Limb (tissue), 2 donors: ENCODE measurements around the gene RTN4IP1.
"Not testable (repeated sequence)": the region's sequence is repeated elsewhere in the genome, so short reads cannot be mapped to it uniquely, and the experiment has no call there.

Experiments used
- DNase-seq, 2 donors: peaks; one replicate each; pipeline ENCODE4 v3.0.0-alpha.2; 2016; ENCODE audit errors: extremely low spot score in 2 of 2

Gene RTN4IP1

GRCh38 chr6:106581468-106581867 lies 47.8 kb downstream of the RTN4IP1 start:
- DNase-seq, result no peak

GRCh38 chr6:106579281-106579680 lies 50.0 kb downstream of the RTN4IP1 start:
- DNase-seq, result no peak

DNA sequence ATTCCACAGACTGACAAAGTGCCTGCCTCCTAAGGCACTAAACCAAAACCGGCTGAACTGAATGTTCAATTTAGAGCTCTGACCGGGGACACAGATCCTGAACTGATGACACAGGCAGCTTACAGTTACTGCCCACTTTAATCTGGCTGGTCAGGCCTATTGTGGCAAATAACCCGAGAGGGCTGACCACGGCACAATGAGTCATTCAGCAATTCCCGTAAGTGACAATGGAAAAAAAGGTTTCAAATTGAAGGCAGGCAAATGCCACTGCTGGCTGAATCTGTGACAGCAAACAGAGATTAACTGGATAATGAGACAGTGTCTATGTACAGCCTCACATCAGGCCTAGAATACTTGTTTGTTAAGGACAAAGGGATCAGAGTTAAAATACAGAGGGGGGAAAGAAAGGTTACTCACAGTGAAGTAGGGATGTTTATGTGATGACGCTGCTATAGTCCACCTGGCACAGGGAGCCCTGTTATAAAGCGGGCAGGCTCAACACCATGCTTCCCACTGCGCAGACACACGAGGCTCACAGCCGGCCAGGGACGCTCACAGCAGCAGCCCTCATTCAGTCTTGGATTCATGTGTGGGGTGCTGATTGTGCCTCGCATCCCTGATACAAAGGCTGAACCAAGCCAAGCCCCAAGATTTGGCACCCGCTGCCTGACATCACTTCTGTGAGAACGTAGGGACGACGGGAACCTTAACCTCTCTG lies 54.4 kb downstream of the RTN4IP1 start:
- no peak for DNase-seq

- no peak for DNase-seq
Observed at GRCh38 chr6:106572875-106573585, 56.3 kb downstream of the RTN4IP1 start.

GRCh38 chr6:106572436-106572835 lies 56.9 kb downstream of the RTN4IP1 start:
- no peak for DNase-seq

DNA sequence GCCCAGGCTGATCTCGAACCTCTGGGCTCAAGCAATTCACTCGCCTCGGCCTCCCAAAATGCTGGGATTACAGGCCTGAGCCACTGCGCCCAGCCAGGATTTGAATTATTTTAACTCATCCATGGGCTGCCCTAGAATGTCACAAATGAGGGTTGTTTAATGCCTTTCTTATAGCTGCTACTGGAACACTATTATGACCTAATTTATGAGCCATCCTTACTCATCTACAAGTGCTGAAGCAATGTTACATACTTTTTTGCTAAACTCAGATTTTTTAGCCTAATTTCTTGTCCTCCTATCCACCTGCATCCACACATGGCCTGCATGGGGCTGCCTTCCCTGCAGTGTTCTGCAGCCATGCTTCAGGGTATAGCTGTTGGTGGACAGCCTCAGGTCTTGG lies 59.9 kb downstream of the RTN4IP1 start:
- DNase-seq, result no peak

GRCh38 chr6:106568530-106568929 lies 60.8 kb downstream of the RTN4IP1 start:
- no peak for DNase-seq

GRCh38 chr6:106564476-106564875 lies 64.8 kb downstream of the RTN4IP1 start:
- no peak for DNase-seq

GRCh38 chr6:106563614-106564013 lies 65.7 kb downstream of the RTN4IP1 start:
- no peak for DNase-seq

GRCh38 chr6:106561686-106562405 lies 67.5 kb downstream of the RTN4IP1 start:
- DNase-seq, result no peak

DNA sequence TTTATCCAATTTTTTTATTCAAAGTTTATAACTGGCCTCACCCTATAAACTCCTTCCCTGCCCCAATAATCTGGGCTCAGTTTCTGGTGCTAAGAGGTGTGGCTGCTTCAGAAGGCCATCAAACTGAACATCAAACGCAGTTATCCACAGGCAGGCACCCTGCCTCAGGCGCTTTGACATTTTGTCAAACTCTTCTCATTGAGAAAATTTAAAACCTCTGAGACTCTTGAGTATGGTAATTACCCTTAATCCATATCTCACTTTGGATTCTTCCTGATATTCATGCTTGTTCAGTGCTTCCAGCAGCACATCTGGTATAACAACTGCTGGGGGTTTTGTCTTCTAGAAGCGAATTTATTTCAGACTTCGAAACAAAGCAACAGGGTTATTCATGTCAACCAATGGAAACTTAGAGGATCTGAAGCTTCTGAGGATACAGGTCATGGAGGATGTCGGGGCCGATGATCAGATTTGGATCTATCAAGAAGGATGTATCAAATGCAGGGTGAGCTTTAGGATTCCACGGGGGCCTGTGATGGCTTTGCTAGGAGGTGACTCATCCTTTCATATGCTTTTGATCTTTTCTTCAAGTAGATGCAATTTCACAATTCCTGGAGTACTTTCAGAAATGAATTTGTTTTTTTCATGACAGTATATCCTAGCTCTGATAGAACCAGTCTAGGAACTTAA lies 68.2 kb downstream of the RTN4IP1 start:
- no peak for DNase-seq

GRCh38 chr6:106559659-106560058 lies 69.6 kb downstream of the RTN4IP1 start:
- not testable (repeated sequence) for DNase-seq

DNA sequence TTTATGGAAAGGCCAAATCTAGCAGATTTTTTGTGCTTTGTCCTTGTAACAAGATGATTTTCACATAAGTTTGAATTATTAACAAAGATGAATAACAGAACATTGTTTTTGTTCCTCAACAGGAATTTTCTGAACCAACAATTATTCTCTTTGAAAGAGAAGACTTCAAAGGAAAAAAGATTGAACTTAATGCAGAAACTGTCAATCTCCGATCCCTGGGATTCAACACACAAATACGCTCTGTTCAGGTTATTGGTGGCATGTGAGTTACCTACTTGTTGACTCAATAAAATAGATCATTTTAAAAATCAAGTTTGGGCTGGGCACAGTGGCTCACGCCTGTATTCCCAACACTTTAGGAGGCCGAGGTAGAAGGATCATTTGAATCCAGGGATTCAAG lies 70.9 kb downstream of the RTN4IP1 start:
- DNase-seq, result no peak

DNA sequence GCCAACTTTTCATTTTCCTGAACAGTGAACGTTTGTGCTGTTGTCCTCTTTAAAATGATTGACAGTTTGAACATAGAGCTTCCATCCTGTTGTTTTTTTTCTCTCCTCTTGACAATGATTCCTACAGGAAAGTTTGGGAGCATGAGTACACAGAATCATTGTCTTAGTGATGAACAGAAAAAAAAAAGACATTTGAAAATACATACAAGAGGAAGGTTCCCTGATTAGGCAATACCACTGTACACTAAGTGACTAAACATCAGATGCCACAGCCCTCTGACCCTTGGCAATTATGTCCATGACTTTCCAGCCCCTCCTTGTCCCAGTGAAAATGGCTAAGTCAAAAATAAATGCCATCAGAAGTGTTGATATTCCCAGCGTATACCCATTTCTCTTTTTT lies 71.5 kb downstream of the RTN4IP1 start:
- DNase-seq, result no peak

- no peak for DNase-seq
Observed at GRCh38 chr6:106556368-106556960, 72.8 kb downstream of the RTN4IP1 start.

DNA sequence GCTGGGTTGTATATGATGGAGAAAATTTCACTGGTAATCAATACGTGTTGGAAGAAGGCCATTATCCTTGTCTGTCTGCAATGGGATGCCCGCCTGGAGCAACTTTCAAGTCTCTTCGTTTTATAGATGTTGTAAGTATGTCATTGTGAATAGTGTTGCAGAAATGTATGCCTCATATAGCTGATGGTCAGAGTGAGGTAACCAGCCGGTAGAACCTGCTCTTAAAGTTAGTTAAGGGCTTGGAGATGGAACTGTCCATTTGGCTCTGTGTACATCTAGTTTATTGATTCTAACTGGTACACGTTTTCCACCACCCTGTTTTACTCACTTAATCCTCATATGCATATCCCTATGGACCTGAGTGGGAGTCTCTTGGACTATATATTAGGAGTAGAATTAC lies 73.5 kb downstream of the RTN4IP1 start:
- no peak for DNase-seq

GRCh38 chr6:106553440-106553839 lies 75.9 kb downstream of the RTN4IP1 start:
- DNase-seq, result no peak

GRCh38 chr6:106551155-106551554 lies 78.1 kb downstream of the RTN4IP1 start:
- DNase-seq, result no peak

- no peak for DNase-seq
Observed at GRCh38 chr6:106549521-106549920, 79.8 kb downstream of the RTN4IP1 start.

DNA sequence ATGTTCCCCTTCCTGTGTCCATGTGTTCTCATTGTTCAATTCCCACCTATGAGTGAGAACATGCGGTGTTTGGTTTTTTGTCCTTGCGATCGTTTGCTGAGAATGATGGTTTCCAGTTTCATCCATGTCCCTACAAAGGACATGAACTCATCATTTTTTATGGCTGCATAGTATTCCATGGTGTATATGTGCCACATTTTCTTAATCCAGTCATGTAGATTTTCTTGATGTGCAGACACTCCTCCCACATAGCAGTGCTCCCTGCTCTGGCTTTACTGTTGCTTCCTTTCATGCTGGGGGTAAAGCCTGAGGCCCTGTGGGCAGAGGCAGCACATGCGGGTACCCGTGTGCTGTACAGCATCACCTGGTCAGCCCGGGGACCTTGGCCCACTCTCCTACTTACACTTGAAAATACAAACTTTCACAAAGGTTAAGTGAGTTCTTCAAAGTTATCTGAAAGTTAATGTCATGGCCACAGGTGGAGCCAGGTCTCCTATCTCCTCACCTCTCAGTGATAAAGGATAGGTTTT lies 80.3 kb downstream of the RTN4IP1 start:
- DNase-seq, result not testable (repeated sequence)
